H9 (cell line): ENCODE measurements around the gene MAN2C1. TPM values are rescaled to one million over a fixed set of nuclear protein-coding genes. Genes with fewer than 3 reads are reported as not detected.

Experiments
- DNase-seq: peaks from one replicate; pipeline ENCODE4 v3.0.0-alpha.2; 2017
- H2AFZ ChIP-seq: one replicate; pipeline ENCODE4 v1.6.1; 2013; ENCODE audit warnings: mild to moderate bottlenecking, low read length, control low read depth, moderate library complexity
- H2AK5ac ChIP-seq: 2 replicates; pipeline ENCODE4 v1.6.1; 2013; ENCODE audit warnings: low read length, control low read depth, mixed read lengths; ENCODE audit not compliant: insufficient read length
- H2BK120ac ChIP-seq: one replicate; pipeline ENCODE4 v1.6.1; 2013; ENCODE audit warnings: low read depth, mild to moderate bottlenecking, low read length, control low read depth, inconsistent platforms; ENCODE audit not compliant: poor library complexity, severe bottlenecking
- H2BK12ac ChIP-seq: 2 replicates; pipeline ENCODE4 v1.6.1; 2013; ENCODE audit warnings: low read length, control low read depth, mixed read lengths, low read depth; ENCODE audit not compliant: insufficient read length
- H2BK15ac ChIP-seq: 2 replicates; pipeline ENCODE4 v1.6.1; 2013; ENCODE audit warnings: low read depth, low read length, control low read depth
- H2BK20ac ChIP-seq: one replicate; pipeline ENCODE4 v1.6.1; 2013; ENCODE audit warnings: low read depth, mild to moderate bottlenecking, low read length, control low read depth, inconsistent platforms; ENCODE audit not compliant: poor library complexity, severe bottlenecking
- H2BK5ac ChIP-seq: 2 replicates; pipeline ENCODE4 v1.6.1; 2013; ENCODE audit warnings: low read length, control low read depth, mixed read lengths; ENCODE audit not compliant: insufficient read length
- H3K14ac ChIP-seq: 2 replicates; pipeline ENCODE4 v1.6.1; 2013; ENCODE audit warnings: low read length, control low read depth; ENCODE audit not compliant: insufficient read depth
- H3K18ac ChIP-seq: 2 replicates; pipeline ENCODE4 v1.6.1; 2013; ENCODE audit warnings: low read depth, mild to moderate bottlenecking, mixed read lengths, low read length, control low read depth; ENCODE audit not compliant: insufficient read length
- H3K23ac ChIP-seq: 2 replicates; pipeline ENCODE4 v1.6.1; 2013; ENCODE audit warnings: low read length, control low read depth, mixed read lengths, low read depth; ENCODE audit not compliant: insufficient read length
- H3K23me2 ChIP-seq: 2 replicates; pipeline ENCODE4 v1.6.1; 2013; ENCODE audit warnings: low read depth, mild to moderate bottlenecking, mixed read lengths, low read length, control low read depth; ENCODE audit not compliant: insufficient read length, poor library complexity, severe bottlenecking
- H3K27ac ChIP-seq: 2 replicates; pipeline ENCODE4 v1.5.1; 2013; ENCODE audit warnings: low read length, control low read depth, mixed read lengths, low read depth; ENCODE audit not compliant: insufficient read length
- H3K27me3 ChIP-seq: 2 replicates; pipeline ENCODE4 v1.6.1; 2013; ENCODE audit warnings: low read length, control low read depth, inconsistent platforms; ENCODE audit not compliant: insufficient read depth
- H3K4ac ChIP-seq: 2 replicates; pipeline ENCODE4 v1.6.1; 2013; ENCODE audit warnings: low read depth, mild to moderate bottlenecking, control low read depth, inconsistent platforms, low read length, moderate library complexity
- H3K4me1 ChIP-seq: 2 replicates; pipeline ENCODE4 v1.6.1; 2013; ENCODE audit warnings: low read length, control low read depth, inconsistent platforms; ENCODE audit not compliant: insufficient read depth
- H3K4me2 ChIP-seq: 2 replicates; pipeline ENCODE4 v1.6.1; 2013; ENCODE audit warnings: low read length, control low read depth, mixed read lengths; ENCODE audit not compliant: insufficient read length, insufficient read depth
- H3K56ac ChIP-seq: 2 replicates; pipeline ENCODE4 v1.6.1; 2013; ENCODE audit warnings: low read depth, mild to moderate bottlenecking, mixed read lengths, low read length, control low read depth; ENCODE audit not compliant: insufficient read length
- H3K79me1 ChIP-seq: 2 replicates; pipeline ENCODE4 v1.6.1; 2013; ENCODE audit warnings: low read depth, mild to moderate bottlenecking, moderate library complexity, low read length, control low read depth, inconsistent platforms; ENCODE audit not compliant: insufficient read depth, poor library complexity, severe bottlenecking
- H3K79me2 ChIP-seq: 2 replicates; pipeline ENCODE4 v1.6.1; 2013; ENCODE audit warnings: low read length, control low read depth, inconsistent platforms; ENCODE audit not compliant: insufficient read depth
- H3K9ac ChIP-seq: 2 replicates; pipeline ENCODE4 v1.6.1; 2013; ENCODE audit warnings: low read length, control low read depth, mixed read lengths; ENCODE audit not compliant: insufficient read length; ENCODE audit errors: extremely low read depth
- H3K9me3 ChIP-seq: one replicate; pipeline ENCODE4 v1.6.1; 2013; ENCODE audit warnings: low read depth, low read length, inconsistent platforms; ENCODE audit not compliant: control insufficient read depth
- H3T11ph ChIP-seq: one replicate; pipeline ENCODE4 v1.6.1; 2013; ENCODE audit warnings: mild to moderate bottlenecking, low read length, control low read depth, inconsistent platforms
- H4K20me1 ChIP-seq: one replicate; pipeline ENCODE4 v1.6.1; 2013; ENCODE audit not compliant: control insufficient read depth, insufficient read length, insufficient read depth
- H4K5ac ChIP-seq: 2 replicates; pipeline ENCODE4 v1.6.1; 2013; ENCODE audit warnings: low read depth, mild to moderate bottlenecking, mixed read lengths, low read length, control low read depth; ENCODE audit not compliant: insufficient read length
- H4K8ac ChIP-seq: replicated peaks from 2 replicates; pipeline ENCODE4 v1.6.1; 2013; ENCODE audit warnings: low read length, control low read depth, mixed read lengths, low read depth; ENCODE audit not compliant: insufficient read length
- H4K91ac ChIP-seq: 2 replicates; pipeline ENCODE4 v1.6.1; 2013; ENCODE audit warnings: low read depth, mild to moderate bottlenecking, moderate library complexity, mixed read lengths, low read length, control low read depth; ENCODE audit not compliant: insufficient read length
- H3K27ac Mint-ChIP-seq, 3 experiments: 2 replicates in 2 of 3; 3 replicates in 1 of 3; pipeline ENCODE4 v1.8.0; 2020 to 2021; ENCODE audit warnings: mixed read lengths in 3 of 3, mild to moderate bottlenecking in 1 of 3, moderate library complexity in 1 of 3
- H3K27me3 Mint-ChIP-seq: 2 replicates; pipeline ENCODE4 v1.8.0; 2021; ENCODE audit warnings: low read depth, mild to moderate bottlenecking, moderate library complexity, mixed read lengths
- H3K36me3 Mint-ChIP-seq, 3 experiments: 2 replicates in 2 of 3; 3 replicates in 1 of 3; pipeline ENCODE4 v1.8.0; 2020 to 2021; ENCODE audit warnings: low read depth in 3 of 3, mixed read lengths in 3 of 3; ENCODE audit not compliant: insufficient read depth in 1 of 3
- H3K4me1 Mint-ChIP-seq, 2 experiments: 2 replicates each; pipeline ENCODE4 v1.8.0; 2020; ENCODE audit warnings: mixed read lengths in 2 of 2
- H3K4me3 Mint-ChIP-seq, 2 experiments: 2 replicates in 1 of 2; 3 replicates in 1 of 2; pipeline ENCODE4 v1.8.0; 2020 to 2021; ENCODE audit warnings: mild to moderate bottlenecking in 2 of 2, mixed read lengths in 2 of 2, moderate library complexity in 1 of 2
- H3K9me3 Mint-ChIP-seq, 2 experiments: 2 replicates in 1 of 2; 3 replicates in 1 of 2; pipeline ENCODE4 v1.8.0; 2020; ENCODE audit warnings: mild to moderate bottlenecking in 2 of 2, mixed read lengths in 2 of 2, moderate library complexity in 1 of 2
- WGBS: extraction: QIAGEN DNeasy Blood & Tissue Kit; methylation state at CpG from one replicate; pipeline ENCODE4 v1.1.7; 2013; ENCODE audit warnings: missing lambda C conversion rate, low lambda C conversion rate, mixed read lengths; ENCODE audit not compliant: insufficient read length; ENCODE audit errors: extremely low coverage; 5-methylcytosine and 5-hydroxymethylcytosine counted together
- total RNA-seq: library from RNA; stranded (reverse); gene quantifications from 2 replicates; pipeline ENCODE4 v1.2.1, GENCODE V29; 2021
- TF ChIP-seq, protein P1 (sequence below): fragments of 200-600 bp; sonication (generic); conservative IDR thresholded peaks from 3 replicates; pipeline ENCODE4 v1.8.0; 2021; ENCODE audit warnings: antibody characterized with exemption, mild to moderate bottlenecking

Gene MAN2C1
- total RNA-seq, 1 experiment from 2014 or later, result 112 TPM

DNA sequence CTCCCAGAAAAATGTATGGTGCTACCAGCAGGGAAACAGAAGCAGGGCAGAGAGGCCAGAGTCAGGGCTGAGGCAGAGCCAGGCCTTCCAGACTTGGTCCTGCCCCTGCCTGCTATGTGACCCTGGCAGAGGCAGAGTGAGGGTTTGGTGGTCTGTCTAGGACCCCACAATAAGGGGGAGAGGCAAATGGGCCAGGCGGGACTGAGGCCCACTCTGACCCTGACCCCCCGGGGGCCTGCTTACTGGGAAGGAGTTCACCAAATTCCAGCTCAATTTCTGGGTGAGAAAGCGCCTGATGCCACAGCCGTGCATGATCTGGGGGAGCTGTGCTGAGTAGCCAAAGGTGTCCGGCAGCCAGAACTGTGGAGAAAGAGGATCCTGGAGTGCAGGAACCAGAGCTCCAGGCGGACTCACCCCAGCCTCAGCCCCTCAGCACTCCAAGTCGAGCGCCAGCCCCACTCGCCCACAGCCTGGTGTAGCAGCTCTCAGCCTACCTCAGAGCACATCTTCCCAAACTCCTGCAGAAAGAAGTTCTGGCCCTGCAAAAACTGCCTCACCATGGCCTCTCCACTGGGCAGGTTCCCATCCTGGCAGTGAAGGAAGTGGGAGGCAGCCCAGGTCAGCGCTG is 6.9 kb downstream of the MAN2C1 start:
- no peak overlapping the region for H3K27ac Mint-ChIP-seq
- H2BK12ac ChIP-seq, result no peak overlapping the region
- no peaks in the 10 kb centered on the region for H3K27me3 ChIP-seq
- H4K91ac ChIP-seq, result no peak overlapping the region
- H2BK5ac ChIP-seq, result no peak overlapping the region
- no peak overlapping the region for H3T11ph ChIP-seq
- H3K4ac ChIP-seq, result no peak overlapping the region
- no peak overlapping the region for H3K4me2 ChIP-seq
- no peaks in the 10 kb centered on the region for H3K9me3 Mint-ChIP-seq
- no peaks in the 10 kb centered on the region for H3K79me2 ChIP-seq
- peaks cover 1% of the 10 kb centered on the region; the same call in 1 of the 2 replicates for H3K27me3 Mint-ChIP-seq
- no peaks in the 10 kb centered on the region for H4K20me1 ChIP-seq
- no peaks in the 10 kb centered on the region; a peak in 1 of 4 replicates for H3K4me1 Mint-ChIP-seq
- H3K79me1 ChIP-seq, result no peaks in the 10 kb centered on the region
- no peak overlapping the region for H3K23ac ChIP-seq
- no peak overlapping the region for H3K14ac ChIP-seq
- H3K18ac ChIP-seq, result no peak overlapping the region
- no CpG with 5 or more reads among the region's 10 CpGs for WGBS
- no peak overlapping the region for H2AK5ac ChIP-seq
- DNase-seq, result no peak
- no peak overlapping the region for H2BK20ac ChIP-seq
- no peak overlapping the region for H3K27ac ChIP-seq
- H3K9me3 ChIP-seq, result no peaks in the 10 kb centered on the region
- H3K36me3 Mint-ChIP-seq, result peaks cover 10 to 44% (median 43%) of the 10 kb centered on the region in 3 experiments; a peak in 6 of 7 replicates
- no peak overlapping the region for H3K56ac ChIP-seq
- H4K8ac ChIP-seq, result no peak overlapping the region
- no peak overlapping the region for H2BK120ac ChIP-seq
- H3K23me2 ChIP-seq, result no peaks in the 10 kb centered on the region
- H3K9ac ChIP-seq, result no peak overlapping the region
- no peaks in the 10 kb centered on the region for H3K4me1 ChIP-seq
- H2AFZ ChIP-seq, result no peak overlapping the region
- H3K4me3 Mint-ChIP-seq, result no peak overlapping the region; a peak in 1 of 5 replicates
- H4K5ac ChIP-seq, result no peak overlapping the region
- TF ChIP-seq, protein P1, sequence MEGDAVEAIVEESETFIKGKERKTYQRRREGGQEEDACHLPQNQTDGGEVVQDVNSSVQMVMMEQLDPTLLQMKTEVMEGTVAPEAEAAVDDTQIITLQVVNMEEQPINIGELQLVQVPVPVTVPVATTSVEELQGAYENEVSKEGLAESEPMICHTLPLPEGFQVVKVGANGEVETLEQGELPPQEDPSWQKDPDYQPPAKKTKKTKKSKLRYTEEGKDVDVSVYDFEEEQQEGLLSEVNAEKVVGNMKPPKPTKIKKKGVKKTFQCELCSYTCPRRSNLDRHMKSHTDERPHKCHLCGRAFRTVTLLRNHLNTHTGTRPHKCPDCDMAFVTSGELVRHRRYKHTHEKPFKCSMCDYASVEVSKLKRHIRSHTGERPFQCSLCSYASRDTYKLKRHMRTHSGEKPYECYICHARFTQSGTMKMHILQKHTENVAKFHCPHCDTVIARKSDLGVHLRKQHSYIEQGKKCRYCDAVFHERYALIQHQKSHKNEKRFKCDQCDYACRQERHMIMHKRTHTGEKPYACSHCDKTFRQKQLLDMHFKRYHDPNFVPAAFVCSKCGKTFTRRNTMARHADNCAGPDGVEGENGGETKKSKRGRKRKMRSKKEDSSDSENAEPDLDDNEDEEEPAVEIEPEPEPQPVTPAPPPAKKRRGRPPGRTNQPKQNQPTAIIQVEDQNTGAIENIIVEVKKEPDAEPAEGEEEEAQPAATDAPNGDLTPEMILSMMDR, result no peak
- no peak overlapping the region for H2BK15ac ChIP-seq
